ENCODE measurements around the gene CLASP2.
"Not testable (repeated sequence)": the region's sequence is repeated elsewhere in the genome, so short reads cannot be mapped to it uniquely, and the experiment has no call there.

Gene CLASP2

GRCh38 chr3:33538678-33539339, 179.2 kb downstream of the CLASP2 start:
- DNase-seq, result no peak

GRCh38 chr3:33537133-33537532, 180.9 kb downstream of the CLASP2 start:
- DNase-seq, result no peak

- no peak for DNase-seq
These were observed 191.3 kb downstream of the CLASP2 start for GRCh38 chr3:33526787-33527186.

- no peak for DNase-seq
These were observed 192.8 kb downstream of the CLASP2 start for GRCh38 chr3:33525232-33525631.

GRCh38 chr3:33523093-33523667, 194.9 kb downstream of the CLASP2 start:
- no peak for DNase-seq

- DNase-seq, result no peak
These were observed 196.3 kb downstream of the CLASP2 start for GRCh38 chr3:33521736-33522135.

- no peak for DNase-seq
These were observed 204.7 kb downstream of the CLASP2 start for GRCh38 chr3:33513262-33513863.

- DNase-seq, result no peak
These were observed 213.0 kb downstream of the CLASP2 start for GRCh38 chr3:33505027-33505426.

- no peak for DNase-seq
These were observed 221.6 kb downstream of the CLASP2 start for GRCh38 chr3:33496449-33496848.

- DNase-seq, result no peak
These were observed 226.3 kb downstream of the CLASP2 start for GRCh38 chr3:33491721-33492120.

GRCh38 chr3:33490641-33491241, 227.3 kb downstream of the CLASP2 start:
- no peak for DNase-seq

GRCh38 chr3:33488683-33489082, 229.4 kb downstream of the CLASP2 start:
- DNase-seq, result no peak

- DNase-seq, result no peak
These were observed 229.8 kb downstream of the CLASP2 start for GRCh38 chr3:33488246-33488645.

- DNase-seq, result no peak
These were observed 235.9 kb downstream of the CLASP2 start for GRCh38 chr3:33482111-33482521.

- no peak for DNase-seq
These were observed 243.2 kb downstream of the CLASP2 start for GRCh38 chr3:33474896-33475295.

- DNase-seq, result no peak
These were observed 244.2 kb downstream of the CLASP2 start for GRCh38 chr3:33473813-33474212.

GRCh38 chr3:33467786-33468185, 250.3 kb downstream of the CLASP2 start:
- DNase-seq, result no peak

GRCh38 chr3:33461097-33461496, 257.0 kb downstream of the CLASP2 start:
- no peak for DNase-seq

- DNase-seq, result not testable (repeated sequence)
These were observed 258.5 kb downstream of the CLASP2 start for GRCh38 chr3:33459577-33459976.

GRCh38 chr3:33458446-33458845, 259.6 kb downstream of the CLASP2 start:
- no peak for DNase-seq

GRCh38 chr3:33456756-33457155, 261.3 kb downstream of the CLASP2 start:
- DNase-seq, result no peak

GRCh38 chr3:33453331-33453761, 264.7 kb downstream of the CLASP2 start:
- DNase-seq, result no peak

- not testable (repeated sequence) for DNase-seq
These were observed 266.1 kb downstream of the CLASP2 start for GRCh38 chr3:33451994-33452393.

GRCh38 chr3:33447958-33448357, 270.1 kb downstream of the CLASP2 start:
- DNase-seq, result no peak
